HCT116 (cell line): Measurements from ENCODE around the gene LRP4.

Source experiments
- CBX3 ChIP-seq: IDR thresholded peaks from 2 replicates; pipeline ENCODE4 v1.6.1; 2012; ENCODE audit warnings: low read depth
- CTCF ChIP-seq, 3 experiments: fragments of 200-600 bp in 1 of 3; sonication (generic) in 1 of 3; IDR thresholded peaks in 2 of 3; conservative IDR thresholded peaks in 1 of 3; 2 replicates each; pipeline ENCODE4 v1.5.1; 2012 to 2017; ENCODE audit warnings: low read depth in 2 of 3, low read length in 2 of 3, antibody characterized with exemption in 1 of 3, borderline replicate concordance in 1 of 3, control low read depth in 1 of 3, mild to moderate bottlenecking in 1 of 3, mixed read lengths in 1 of 3, mixed run types in 1 of 3, moderate library complexity in 1 of 3; ENCODE audit not compliant: insufficient read depth in 1 of 3
- EZH2 ChIP-seq: fragments of 200-600 bp; sonication (generic); IDR thresholded peaks from 2 replicates; pipeline ENCODE4 v1.6.1; 2017; ENCODE audit warnings: antibody characterized with exemption, mixed run types
- EZH2phosphoT487 ChIP-seq: fragments of 200-600 bp; IDR thresholded peaks from 2 replicates; pipeline ENCODE4 v1.6.1; 2018; ENCODE audit warnings: antibody characterized with exemption, borderline replicate concordance
- MAX ChIP-seq: IDR thresholded peaks from 2 replicates; pipeline ENCODE4 v1.6.1; 2012
- POLR2A ChIP-seq: IDR thresholded peaks from 2 replicates; pipeline ENCODE4 v1.7.0; 2011; ENCODE audit warnings: borderline replicate concordance; ENCODE audit not compliant: insufficient read depth, insufficient read length; ENCODE audit errors: extremely low read depth

GRCh38 chr11:46914363-46914762, 4.0 kb downstream of the LRP4 start:
- no peak for TF ChIP-seq CTCF (IDR thresholded peaks at IDR 0.05 in 2 of 3, conservative IDR thresholded peaks at IDR 0.05 in 1 of 3; ENCODE audit: borderline replicate concordance in 1 of 3, insufficient read depth in 1 of 3, low read depth in 2 of 3, low read length in 2 of 3)
- no peak for TF ChIP-seq EZH2phosphoT487
- TF ChIP-seq POLR2A = no peak
- TF ChIP-seq CBX3 = no peak
- no peak for TF ChIP-seq EZH2
- TF ChIP-seq MAX = no peak
